HCT116 (cell line): ENCODE measurements around the gene TNFSF12. TPM values are rescaled to one million over a fixed set of nuclear protein-coding genes. Genes with fewer than 3 reads are reported as not detected.

Experiments
- ATAC-seq: fragments of 200-7000 bp; cut with Tn5 transposase; 2 replicates; pipeline ENCODE4 v1.9.1; 2020; ENCODE audit warnings: mild to moderate bottlenecking, moderate library complexity
- BruUV-seq: library from RNA; stranded (reverse); fragments of 400-500 nt; replicated peaks from 2 replicates; lab custom pipeline; 2021; lab: Mats Ljungman, UMichigan
- CTCF ChIA-PET: fragments of 300-600 bp; sonication (Branson Sonifier 250); formaldehyde crosslinking; loops from one replicate; lab custom pipeline; 2021; ENCODE audit warnings: antibody characterized with exemption; lab: Charles Lee
- POLR2A ChIA-PET: fragments of 300-600, 350-600 bp; sonication (Branson Sonifier 250); formaldehyde crosslinking; loops from one replicate; lab custom pipeline; 2021; ENCODE audit warnings: antibody characterized with exemption; lab: Charles Lee
- RAD21 ChIA-PET, 2 experiments: fragments of 300-600 bp; sonication (Branson Sonifier 250); formaldehyde crosslinking; loops; one replicate each; lab custom pipeline; 2023; ENCODE audit warnings: low total read pairs in 2 of 2; ENCODE audit not compliant: uncharacterized antibody in 2 of 2, unreplicated experiment in 2 of 2, low non-redundant PET in 1 of 2; lab: Charles Lee
- DNase-seq: peaks from one replicate; pipeline ENCODE4 v3.0.0-alpha.2; 2010; ENCODE audit warnings: low read depth, low spot score
- H2AFZ ChIP-seq: fragments of 200-600 bp; shearing (Covaris generic), sonication (generic); 2 replicates; pipeline ENCODE4 v1.6.1; 2017; ENCODE audit warnings: low read depth, mixed run types, mixed read lengths, antibody characterized with exemption, low read length; ENCODE audit not compliant: poor library complexity, severe bottlenecking
- H3K27ac ChIP-seq: 2 replicates; pipeline ENCODE4 v1.5.1; 2012; ENCODE audit warnings: low read depth, low read length
- H3K27me3 ChIP-seq: fragments of 200-600 bp; sonication (generic); 2 replicates; pipeline ENCODE4 v1.6.1; 2016; ENCODE audit warnings: mixed run types, low read length, mixed read lengths; ENCODE audit not compliant: insufficient read depth
- H3K36me3 ChIP-seq, 2 experiments: fragments of 200-500 bp in 1 of 2; fragments of 200-600 bp in 1 of 2; sonication (Bioruptor generic) in 1 of 2; sonication (generic) in 1 of 2; 2 replicates each; pipeline versions ENCODE4 v1.5.1 to v1.6.1; 2014 to 2016; ENCODE audit warnings: low read length in 2 of 2, inconsistent platforms in 1 of 2, mixed read lengths in 1 of 2, mixed run types in 1 of 2; ENCODE audit not compliant: insufficient read depth in 2 of 2, control insufficient read depth in 1 of 2
- H3K4me1 ChIP-seq, 2 experiments: fragments of 200-600 bp in 1 of 2; sonication (generic) in 1 of 2; 2 replicates each; pipeline versions ENCODE4 v1.5.1 to v1.6.1; 2012 to 2017; ENCODE audit warnings: low read length in 2 of 2, inconsistent platforms in 1 of 2, mild to moderate bottlenecking in 1 of 2, mixed read lengths in 1 of 2, mixed run types in 1 of 2, moderate library complexity in 1 of 2; ENCODE audit not compliant: insufficient read depth in 2 of 2, control insufficient read depth in 1 of 2
- H3K4me2 ChIP-seq: fragments of 200-600 bp; sonication (generic); 2 replicates; pipeline ENCODE4 v1.6.1; 2017; ENCODE audit warnings: mixed run types, low read length, mixed read lengths
- H3K4me3 ChIP-seq, 2 experiments: fragments of 200-600 bp in 1 of 2; sonication (generic) in 1 of 2; replicated peaks in 1 of 2; 2 replicates each; pipeline ENCODE4 v1.5.1; 2011 to 2016; ENCODE audit warnings: low read length in 2 of 2, control low read depth in 1 of 2, low read depth in 1 of 2, mild to moderate bottlenecking in 1 of 2, mixed read lengths in 1 of 2, mixed run types in 1 of 2
- H3K79me2 ChIP-seq: fragments of 200-600 bp; sonication (generic); 2 replicates; pipeline ENCODE4 v1.6.1; 2017; ENCODE audit warnings: mild to moderate bottlenecking, mixed run types, low read length, moderate library complexity, mixed read lengths; ENCODE audit not compliant: insufficient read depth
- H3K9ac ChIP-seq: fragments of 200-600 bp; sonication (generic); 2 replicates; pipeline ENCODE4 v1.6.1; 2016; ENCODE audit warnings: low read length, mixed read lengths
- H3K9me2 ChIP-seq: fragments of 200-600 bp; sonication (generic), shearing (Covaris generic); 2 replicates; pipeline ENCODE4 v1.6.1; 2017; ENCODE audit warnings: mixed run types, mild to moderate bottlenecking, moderate library complexity; ENCODE audit not compliant: insufficient read depth
- H3K9me3 ChIP-seq, 2 experiments: fragments of 200-500 bp in 1 of 2; fragments of 200-600 bp in 1 of 2; sonication (Bioruptor generic) in 1 of 2; sonication (generic) in 1 of 2; 2 replicates each; pipeline ENCODE4 v1.6.1; 2014 to 2017; ENCODE audit warnings: low read length in 2 of 2, mixed read lengths in 2 of 2, inconsistent platforms in 1 of 2, low read depth in 1 of 2, mild to moderate bottlenecking in 1 of 2, mixed run types in 1 of 2, moderate library complexity in 1 of 2; ENCODE audit not compliant: control insufficient read depth in 1 of 2, insufficient read depth in 1 of 2
- H4K20me1 ChIP-seq: fragments of 200-600 bp; sonication (generic), shearing (Covaris generic); 2 replicates; pipeline ENCODE4 v1.6.1; 2017; ENCODE audit warnings: mixed run types, mild to moderate bottlenecking, moderate library complexity; ENCODE audit not compliant: insufficient read depth
- CEBPB ChIP-seq: IDR thresholded peaks from 2 replicates; pipeline ENCODE4 v1.6.1; 2012; ENCODE audit warnings: low read depth
- EGR1 ChIP-seq: IDR thresholded peaks from 2 replicates; pipeline ENCODE4 v1.6.1; 2012; ENCODE audit warnings: low read depth
- FOSL1 ChIP-seq: IDR thresholded peaks from 2 replicates; pipeline ENCODE4 v1.6.1; 2012; ENCODE audit warnings: low read depth
- JUND ChIP-seq: IDR thresholded peaks from 2 replicates; pipeline ENCODE4 v1.6.1; 2012
- POLR2AphosphoS5 ChIP-seq: IDR thresholded peaks from 2 replicates; pipeline ENCODE4 v1.6.1; 2011; ENCODE audit warnings: mild to moderate bottlenecking, low read depth, low read length, moderate library complexity
- RAD21 ChIP-seq: IDR thresholded peaks from 2 replicates; pipeline ENCODE4 v1.6.1; 2012; ENCODE audit warnings: low read depth, mild to moderate bottlenecking
- SIN3A ChIP-seq: IDR thresholded peaks from 2 replicates; pipeline ENCODE4 v1.6.1; 2012; ENCODE audit warnings: low read depth
- SP1 ChIP-seq: IDR thresholded peaks from 2 replicates; pipeline ENCODE4 v1.6.1; 2012; ENCODE audit warnings: low read depth
- TCF7L2 ChIP-seq: IDR thresholded peaks from 2 replicates; pipeline ENCODE4 v1.7.0; 2011; ENCODE audit warnings: borderline replicate concordance, inconsistent platforms; ENCODE audit not compliant: insufficient read depth, insufficient read length; ENCODE audit errors: extremely low read depth
- ZFX ChIP-seq: fragments of 450-650 bp; IDR thresholded peaks from 2 replicates; pipeline ENCODE4 v1.6.1; 2017
- intact Hi-C: fragments of 100-400 bp; cut with micrococcal nuclease; formaldehyde crosslinking; loops from 2 replicates; pipeline ENCODE4 v1.10.0; 2022
- total RNA-seq: library from RNA; stranded (reverse); gene quantifications from one replicate; pipeline ENCODE4 v1.2.1, GENCODE V29; 2021; ENCODE audit not compliant: unreplicated experiment

Gene TNFSF12
- total RNA-seq, 1 experiment from 2014 or later, result 12.3 TPM

DNA sequence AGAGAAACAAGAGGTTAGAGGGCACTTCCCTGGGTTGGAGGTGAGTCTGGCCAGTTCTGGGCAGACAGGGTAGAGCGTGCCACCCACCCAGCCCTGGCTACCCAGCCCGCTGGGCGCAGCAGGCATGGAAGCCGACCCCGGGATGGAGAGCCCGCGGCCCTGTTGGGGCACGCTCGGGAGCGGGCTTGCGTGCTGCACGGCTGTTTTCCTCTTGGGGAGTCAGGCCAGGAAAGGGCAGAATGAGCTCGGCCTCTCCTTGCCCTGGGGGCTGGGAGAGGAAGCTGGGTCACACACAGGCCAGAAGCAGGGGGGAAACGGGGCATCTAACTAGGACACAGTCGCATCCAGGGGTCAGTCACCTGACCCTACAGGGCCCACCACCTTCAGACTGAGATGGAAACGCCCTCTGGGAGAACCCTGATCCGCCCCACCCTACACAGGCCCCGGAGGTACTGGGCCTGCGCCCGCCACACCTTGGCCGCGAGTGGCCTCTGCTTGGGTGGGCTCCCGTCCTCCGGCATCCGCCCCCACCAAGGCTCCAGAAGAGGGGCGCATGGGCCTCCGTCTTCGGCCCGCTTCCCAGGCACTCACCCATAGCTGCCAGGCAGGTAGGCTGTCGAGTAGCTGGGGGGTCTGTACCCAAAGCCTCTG is 39.8 kb downstream of the TNFSF12 start:
- no peaks in the 10 kb centered on the region for H3K27me3 ChIP-seq
- no peak overlapping the region for H2AFZ ChIP-seq
- RAD21 ChIA-PET, result no interaction called here
- no peak overlapping the region for H3K4me2 ChIP-seq
- peaks cover 2 to 33% of the 10 kb centered on the region in 2 experiments; a peak in 3 of 4 replicates for H3K4me1 ChIP-seq
- H3K9me3 ChIP-seq, result no peaks in the 10 kb centered on the region
- no TSS peak for BruUV-seq
- DNase-seq (no peak), ATAC-seq (no peak)
- H3K79me2 ChIP-seq, result peaks cover 30% of the 10 kb centered on the region
- POLR2A ChIA-PET, result no interaction called here
- H4K20me1 ChIP-seq, result no peaks in the 10 kb centered on the region
- peaks cover 26 to 36% of the 10 kb centered on the region in 2 experiments; a peak in 3 of 4 replicates for H3K36me3 ChIP-seq
- H3K9ac ChIP-seq, result no peak overlapping the region
- CTCF ChIA-PET, result no interaction called here
- intact Hi-C loops, result no loop called here
- no peaks in the 10 kb centered on the region for H3K9me2 ChIP-seq
- no peak for TF ChIP-seq SIN3A
- TF ChIP-seq RAD21, result no peak
- TF ChIP-seq FOSL1, result no peak
- TF ChIP-seq SP1, result no peak
- TF ChIP-seq CEBPB, result no peak
- TF ChIP-seq TCF7L2, result no peak
- TF ChIP-seq ZFX, result no peak
- TF ChIP-seq JUND, result no peak
- no peak for TF ChIP-seq POLR2AphosphoS5
- H3K27ac ChIP-seq, result no peak overlapping the region
- no peak overlapping the region for H3K4me3 ChIP-seq

DNA sequence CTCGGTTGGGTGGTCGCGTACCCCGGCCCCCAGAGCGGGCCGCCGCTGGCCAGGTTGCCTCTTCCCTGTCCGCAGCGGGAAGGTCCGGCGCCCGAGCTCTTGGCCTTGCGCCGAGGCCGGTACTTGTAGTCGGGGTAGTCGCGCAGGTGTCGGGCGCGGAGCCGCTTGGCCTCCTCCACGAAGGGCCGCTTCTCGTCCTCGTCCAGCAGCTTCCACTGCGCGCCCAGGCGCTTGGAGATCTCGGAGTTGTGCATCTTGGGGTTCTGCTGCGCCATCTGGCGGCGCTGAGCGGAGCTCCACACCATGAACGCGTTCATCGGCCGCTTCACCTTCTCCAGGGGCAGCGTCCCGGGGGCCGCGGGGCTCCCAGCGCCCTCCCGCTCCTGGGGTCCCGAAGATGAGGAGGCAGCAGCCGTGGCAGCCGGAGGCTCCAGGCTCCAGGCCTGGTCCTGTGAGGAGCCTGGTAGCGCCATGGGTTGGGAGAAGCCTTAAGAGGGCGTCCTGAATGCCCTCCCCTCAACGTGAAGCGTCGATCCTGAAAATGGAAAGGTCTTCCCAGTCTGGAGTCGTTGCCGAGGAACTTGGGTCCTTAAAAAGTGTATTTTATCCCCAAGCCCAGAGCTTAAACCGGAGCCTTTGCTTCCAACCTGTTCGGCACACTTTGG is 40.5 kb downstream of the TNFSF12 start:
- ChIA-PET CTCF (no interaction called here), POLR2A (no interaction called here), RAD21 (no interaction called here)
- no peaks in the 10 kb centered on the region for H3K9me2 ChIP-seq
- H3K27ac ChIP-seq, result no peak overlapping the region; the same call in 1 of the 2 replicates
- H3K4me2 ChIP-seq, result no peak overlapping the region
- H3K4me1 ChIP-seq, result peaks cover 2 to 33% of the 10 kb centered on the region in 2 experiments; a peak in 3 of 4 replicates
- H3K36me3 ChIP-seq, result peaks cover 32 to 41% of the 10 kb centered on the region in 2 experiments; a peak in 3 of 4 replicates
- H3K9ac ChIP-seq, result no peak overlapping the region
- H4K20me1 ChIP-seq, result no peaks in the 10 kb centered on the region
- TF ChIP-seq EGR1, result no peak
- DNase-seq (no peak), ATAC-seq (no peak)
- no peak overlapping the region for H2AFZ ChIP-seq
- BruUV-seq, result no TSS peak
- H3K4me3 ChIP-seq, result no peak overlapping the region
- intact Hi-C loops, result no loop called here
- H3K79me2 ChIP-seq, result peaks cover 27% of the 10 kb centered on the region
- no peaks in the 10 kb centered on the region for H3K9me3 ChIP-seq
- no peaks in the 10 kb centered on the region for H3K27me3 ChIP-seq
